ENCODE data around the gene OR51I1.
A peak's percentile ranks its signal among the peaks of the same experiment; 100 is the strongest.

OR51I1 gene

GRCh38 chr11:5441414-5441813 lies at the start of gene OR51I1:
Gene OR51I1, minus strand, starts transcription at chr11:5441514. Its CDS starts 0 bp downstream, at chr11:5441514.
- no peak for DNase-seq (ENCODE audit: extremely low read depth, low read depth)

GRCh38 chr11:5489576-5490357 lies 48.5 kb upstream of the OR51I1 start:
- DNase-seq (ENCODE audit: extremely low read depth, low read depth) = no peak
- no peak for TF ChIP-seq CTCF (IDR thresholded peaks at IDR 0.05; ENCODE audit: low read depth, low read length)

More at GRCh38 chr11:5441414-5441813, at the start of gene OR51I1:
- TF ChIP-seq CTCF (IDR thresholded peaks at IDR 0.05; ENCODE audit: low read depth, low read length) = no peak

- TF ChIP-seq CTCF (IDR thresholded peaks at IDR 0.05; ENCODE audit: low read depth, low read length) = no peak
- DNase-seq (ENCODE audit: extremely low read depth, low read depth) = no peak
Measured at GRCh38 chr11:5488798-5489399, 47.6 kb upstream of the OR51I1 start.

- DNase-seq (ENCODE audit: extremely low read depth, low read depth) = no peak
Measured at GRCh38 chr11:5488385-5488784, 47.1 kb upstream of the OR51I1 start, which contains the start of gene OR52D1. Gene OR52D1, plus strand, starts transcription at chr11:5488685. Its CDS starts 22 bp downstream, at chr11:5488707.

GRCh38 chr11:5486421-5486820 lies 45.1 kb upstream of the OR51I1 start:
- no peak for TF ChIP-seq CTCF (IDR thresholded peaks at IDR 0.05; ENCODE audit: low read depth, low read length)
- DNase-seq (ENCODE audit: extremely low read depth, low read depth) = no peak

More at GRCh38 chr11:5488385-5488784, 47.1 kb upstream of the OR51I1 start, which contains the start of gene OR52D1:
- TF ChIP-seq CTCF (IDR thresholded peaks at IDR 0.05; ENCODE audit: low read depth, low read length) = no peak

- TF ChIP-seq CTCF (IDR thresholded peaks at IDR 0.05; ENCODE audit: low read depth, low read length) = no peak
- DNase-seq (ENCODE audit: extremely low read depth, low read depth) = no peak
Measured at GRCh38 chr11:5486003-5486402, 44.7 kb upstream of the OR51I1 start.

- peak; percentile 90 for TF ChIP-seq CTCF (IDR thresholded peaks at IDR 0.05; ENCODE audit: low read depth, low read length)
- peak; percentile 23 for DNase-seq (ENCODE audit: extremely low read depth, low read depth)
Measured at GRCh38 chr11:5476186-5476819, 35.0 kb upstream of the OR51I1 start.
